H1 (cell line): ENCODE measurements around the gene TGM5. TPM values are rescaled to one million over a fixed set of nuclear protein-coding genes. Genes with fewer than 3 reads are reported as not detected.

ENCODE experiments used
- GTF2F1 ChIP-seq: IDR thresholded peaks from 2 replicates; pipeline ENCODE4 v1.6.1; 2012; ENCODE audit warnings: low read depth, low read length, improper control_type of control experiment, borderline replicate concordance
- YY1 ChIP-seq: IDR thresholded peaks from 2 replicates; pipeline ENCODE4 v1.6.1; 2011; ENCODE audit warnings: low read depth, mild to moderate bottlenecking, low read length
- polyA plus RNA-seq, 7 experiments: library from polyadenylated mRNA; depleted of rRNA in 3 of 7; stranded (reverse) in 5 of 7; unstranded in 2 of 7; fragments of >200 nt in 5 of 7; fragments of 200-250 nt in 2 of 7; gene quantifications; 1 replicate in 5 of 7; 2 replicates in 1 of 7; 4 replicates in 1 of 7; pipeline versions ENCODE4 v1.2.1 to v1.2.3, GENCODE V29; 2011 to 2013; ENCODE audit warnings: missing spikeins in 2 of 7, mixed read lengths in 2 of 7
- total RNA-seq: library from RNA; stranded (reverse); fragmentation: NEBNext Ultra II Directional; extraction: Animal tissue kit (Norgen Biotek cat#: 25700); gene quantifications from 2 replicates; pipeline ENCODE4 v1.2.1, GENCODE V29; 2021

TGM5 gene
- total and polyA plus RNA-seq, 2 of the 8 experiments (the other 6 are each of a cell fraction or from before 2014, with no cell fraction given): not detected

DNA sequence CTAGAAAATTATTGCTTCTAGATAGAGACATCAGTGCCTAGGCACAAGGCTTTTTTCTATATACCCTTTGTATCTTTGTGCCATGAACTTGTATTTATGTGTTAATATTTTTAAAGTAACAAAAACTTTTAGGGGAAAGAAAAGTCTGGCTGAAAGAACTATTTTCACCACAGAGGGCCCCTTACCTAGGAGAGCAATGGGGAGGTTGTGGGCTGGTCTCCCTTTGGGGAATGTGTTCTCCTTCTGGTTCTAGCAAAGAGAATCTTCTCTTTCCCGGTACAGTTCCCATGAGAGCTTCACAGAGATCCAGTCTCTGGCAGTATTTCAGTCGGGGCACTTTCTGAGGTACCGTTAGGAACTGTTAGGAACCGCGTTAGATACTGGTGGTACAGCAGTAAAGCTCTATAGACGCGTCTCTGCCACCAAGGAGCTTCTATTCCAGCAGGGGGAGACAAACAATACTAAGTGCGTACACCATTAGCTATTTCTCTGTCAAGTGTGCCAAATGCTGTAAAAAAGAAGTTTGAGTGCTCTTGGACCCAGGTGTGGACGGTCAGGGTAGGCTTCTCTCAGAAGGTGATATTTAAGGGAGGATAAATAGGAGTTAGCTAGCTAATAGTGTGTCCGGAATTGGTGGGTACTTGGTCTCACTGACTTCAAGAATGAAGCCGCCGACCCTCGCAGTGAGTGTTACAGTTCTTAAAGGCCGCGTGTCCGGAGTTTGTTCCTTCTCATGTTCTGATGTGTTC lies 41.4 kb downstream of the TGM5 start (continued):
- TF ChIP-seq YY1 (no peak), GTF2F1 (no peak)
